ENCODE measurements around the gene RNF213.
A peak's percentile ranks its signal among the peaks of the same experiment; 100 is the strongest.

Gene RNF213

DNA sequence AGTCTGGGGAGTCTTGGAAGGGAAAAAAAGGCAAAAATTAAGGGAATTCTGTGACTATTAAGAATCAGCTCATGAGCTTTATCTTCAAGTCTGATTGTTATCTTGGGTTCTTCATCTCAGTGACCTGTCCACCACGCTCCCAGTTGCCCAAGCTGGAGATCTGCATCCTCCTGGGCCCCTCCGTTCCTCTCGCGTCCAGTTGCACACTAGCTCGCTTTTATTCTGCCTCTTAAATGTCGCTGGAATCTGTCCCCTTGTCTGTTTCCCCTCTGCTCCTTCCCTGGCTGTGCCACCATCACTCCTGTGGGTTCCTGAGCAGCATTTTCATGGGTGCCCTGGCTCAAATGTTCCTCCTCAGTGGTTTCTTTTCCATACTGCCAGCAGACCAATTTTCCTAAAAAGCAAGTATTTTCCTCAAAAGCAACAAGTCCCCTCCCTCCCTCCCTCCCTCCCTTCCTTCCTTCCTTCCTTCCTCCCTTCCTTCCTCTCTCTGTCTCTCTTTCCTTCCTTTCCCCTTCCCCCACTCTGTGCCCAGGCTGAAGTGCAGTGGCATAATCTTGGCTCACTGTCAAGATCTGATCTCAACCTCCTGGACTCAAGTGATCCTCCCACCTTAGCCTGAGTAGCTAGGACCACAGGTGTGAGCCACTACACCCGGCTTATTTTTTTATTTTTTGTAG is 155.7 kb downstream of the RNF213 start:
- DNase-seq (no peak), ATAC-seq (no peak)

DNA sequence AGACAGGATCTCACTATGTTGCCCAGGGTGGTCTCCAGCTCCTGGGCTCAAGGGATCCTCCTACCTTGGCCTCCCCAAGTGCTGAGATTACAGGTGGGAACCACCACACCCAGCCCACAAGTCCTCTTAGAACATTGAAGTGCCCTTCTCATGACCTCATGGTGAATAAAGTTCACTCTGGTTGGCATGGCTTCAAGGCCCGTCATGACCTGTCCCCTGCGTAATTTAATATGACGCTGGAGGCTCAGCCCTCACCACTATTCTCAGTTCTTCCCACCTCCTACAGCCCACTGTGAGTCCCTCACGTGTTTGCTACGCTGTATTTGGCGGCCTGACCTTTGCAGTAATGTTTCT is 156.3 kb downstream of the RNF213 start:
- DNase-seq (no peak), ATAC-seq (no peak)

- ATAC-seq (no peak), DNase-seq (no peak)
Observed at GRCh38 chr17:80418589-80418988, 157.9 kb downstream of the RNF213 start.

DNA sequence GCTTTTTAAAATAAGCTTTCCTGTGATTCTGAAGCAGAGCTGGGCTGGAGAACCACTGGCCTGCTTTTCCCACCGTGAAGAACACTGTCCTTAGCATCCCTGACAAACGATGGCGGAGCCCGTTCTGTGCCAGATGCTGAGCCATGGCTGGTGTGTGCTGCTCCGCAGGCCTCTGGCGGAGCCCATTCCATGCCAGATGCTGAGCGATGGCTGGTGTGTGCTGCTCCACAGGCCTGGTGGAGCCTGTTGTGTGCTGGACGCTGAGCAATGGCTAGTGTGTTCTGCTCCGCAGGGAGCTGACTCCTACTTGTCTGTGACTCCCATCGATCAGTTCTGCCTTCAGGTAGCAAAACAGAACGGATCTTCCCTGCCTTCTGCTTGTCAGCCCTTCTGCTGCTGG is 158.6 kb downstream of the RNF213 start:
- ATAC-seq: no peak
- DNase-seq: no peak

DNA sequence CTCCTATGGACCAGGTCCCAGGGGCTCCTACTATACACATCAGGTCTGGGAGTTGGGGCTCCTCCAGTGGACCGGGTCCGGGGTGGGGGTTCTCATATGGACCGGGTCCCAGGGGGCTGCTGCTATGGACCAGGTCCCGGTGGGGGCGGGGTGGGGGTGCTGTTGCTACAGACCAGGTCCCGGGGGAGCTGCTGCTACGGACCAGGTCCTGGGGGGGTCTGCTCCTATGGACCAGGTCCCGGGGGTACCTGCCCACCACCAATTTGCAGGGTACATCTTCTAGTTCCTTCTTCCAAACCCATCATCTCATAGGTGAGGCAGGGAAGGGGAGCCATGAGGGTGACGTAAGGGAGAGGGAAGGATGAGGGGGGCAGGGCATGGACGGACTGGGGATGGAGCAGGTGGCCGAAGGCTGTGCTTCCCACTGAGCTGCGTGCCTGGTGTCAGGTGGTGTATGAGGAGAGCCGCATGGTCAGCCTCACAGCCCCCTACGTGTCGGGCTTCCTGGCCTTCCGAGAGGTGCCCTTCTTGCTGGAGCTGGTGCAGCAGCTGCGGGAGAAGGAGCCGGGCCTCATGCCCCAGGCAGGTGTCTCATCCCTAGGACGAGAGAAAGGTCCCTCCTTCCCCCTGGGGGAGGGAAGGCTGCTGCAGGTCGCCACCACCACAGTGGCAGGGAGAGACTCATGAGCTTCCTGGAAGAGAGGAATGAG is 160.9 kb downstream of the RNF213 start:
- DNase-seq (no peak), ATAC-seq (no peak)

DNA sequence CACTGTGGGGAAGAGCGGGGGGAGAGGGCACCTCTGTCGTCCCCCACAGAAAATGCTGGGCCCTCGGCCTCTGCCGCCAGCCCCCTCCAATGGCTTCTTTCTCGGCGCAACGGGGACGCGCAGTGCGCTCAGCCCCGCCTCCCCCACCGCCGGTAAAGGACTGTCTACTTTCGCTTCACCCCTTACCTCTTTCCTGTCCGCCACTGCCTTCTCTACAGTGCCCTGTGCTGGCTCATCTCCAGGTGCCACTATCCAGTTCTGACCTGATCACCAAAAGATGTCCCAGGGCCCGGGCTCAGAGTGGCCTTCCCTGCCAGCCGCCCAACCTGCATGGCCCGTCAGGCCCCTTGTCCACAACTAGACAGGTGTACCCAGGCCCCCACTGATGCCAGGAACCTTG is 161.6 kb downstream of the RNF213 start:
- ATAC-seq (no peak), DNase-seq (no peak)

DNA sequence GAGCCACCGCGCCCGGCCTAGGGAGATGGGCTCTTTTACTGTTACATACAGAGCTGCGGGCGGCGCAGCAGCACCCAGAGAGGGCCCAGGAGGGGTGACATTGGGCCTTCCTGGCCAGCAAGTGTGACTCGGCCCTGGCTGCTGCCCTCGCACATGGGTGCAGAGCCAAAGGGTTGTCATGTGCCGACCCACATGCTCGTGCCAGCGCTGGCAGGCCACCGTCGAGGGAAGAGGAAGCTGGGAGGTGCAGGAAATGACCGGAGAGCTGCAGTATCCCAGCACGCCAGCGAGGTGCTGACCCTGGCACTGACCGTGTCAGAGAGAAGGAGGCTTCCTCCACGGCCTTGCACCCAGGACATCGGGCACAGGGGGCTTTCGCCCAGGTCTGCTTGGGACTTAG is 162.3 kb downstream of the RNF213 start:
- ATAC-seq (no peak), DNase-seq (no peak)

DNA sequence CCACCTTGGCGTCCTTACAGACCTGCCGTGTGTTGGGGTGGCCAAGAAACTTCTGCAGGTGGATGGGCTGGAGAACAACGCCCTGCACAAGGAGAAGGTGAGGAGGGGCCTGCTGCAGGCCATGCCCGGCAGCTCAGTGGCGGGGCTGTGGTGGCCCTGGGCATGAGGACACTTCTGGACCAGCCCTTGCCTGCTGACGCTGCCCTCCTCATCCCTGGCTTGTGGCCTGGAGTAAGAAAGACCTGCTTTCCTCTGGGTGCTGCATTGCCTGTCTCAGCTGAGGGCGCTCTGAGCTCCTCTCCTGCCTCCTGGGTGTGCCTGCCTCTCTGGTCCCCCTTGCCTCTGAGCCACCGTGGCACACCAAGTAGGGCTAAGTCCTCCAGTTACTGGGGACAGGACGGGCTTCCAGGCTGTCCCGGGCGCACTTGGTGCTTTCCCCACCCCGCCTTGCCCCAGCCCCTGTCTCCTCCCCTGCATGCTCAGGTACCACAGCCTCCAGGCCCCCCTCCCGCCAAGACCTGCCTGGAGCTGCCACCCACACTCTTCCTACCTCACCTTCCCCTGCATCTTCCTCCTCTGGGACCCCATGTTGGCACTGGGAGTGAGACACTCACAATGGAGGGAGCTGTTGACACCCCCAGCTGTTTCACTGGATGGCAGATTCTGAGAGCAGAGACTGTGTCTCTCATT is 163.0 kb downstream of the RNF213 start:
- no peak for ATAC-seq
- DNase-seq: no peak

GRCh38 chr17:80424261-80424660 is 163.6 kb downstream of the RNF213 start:
- no peak for DNase-seq
- no peak for ATAC-seq

DNA sequence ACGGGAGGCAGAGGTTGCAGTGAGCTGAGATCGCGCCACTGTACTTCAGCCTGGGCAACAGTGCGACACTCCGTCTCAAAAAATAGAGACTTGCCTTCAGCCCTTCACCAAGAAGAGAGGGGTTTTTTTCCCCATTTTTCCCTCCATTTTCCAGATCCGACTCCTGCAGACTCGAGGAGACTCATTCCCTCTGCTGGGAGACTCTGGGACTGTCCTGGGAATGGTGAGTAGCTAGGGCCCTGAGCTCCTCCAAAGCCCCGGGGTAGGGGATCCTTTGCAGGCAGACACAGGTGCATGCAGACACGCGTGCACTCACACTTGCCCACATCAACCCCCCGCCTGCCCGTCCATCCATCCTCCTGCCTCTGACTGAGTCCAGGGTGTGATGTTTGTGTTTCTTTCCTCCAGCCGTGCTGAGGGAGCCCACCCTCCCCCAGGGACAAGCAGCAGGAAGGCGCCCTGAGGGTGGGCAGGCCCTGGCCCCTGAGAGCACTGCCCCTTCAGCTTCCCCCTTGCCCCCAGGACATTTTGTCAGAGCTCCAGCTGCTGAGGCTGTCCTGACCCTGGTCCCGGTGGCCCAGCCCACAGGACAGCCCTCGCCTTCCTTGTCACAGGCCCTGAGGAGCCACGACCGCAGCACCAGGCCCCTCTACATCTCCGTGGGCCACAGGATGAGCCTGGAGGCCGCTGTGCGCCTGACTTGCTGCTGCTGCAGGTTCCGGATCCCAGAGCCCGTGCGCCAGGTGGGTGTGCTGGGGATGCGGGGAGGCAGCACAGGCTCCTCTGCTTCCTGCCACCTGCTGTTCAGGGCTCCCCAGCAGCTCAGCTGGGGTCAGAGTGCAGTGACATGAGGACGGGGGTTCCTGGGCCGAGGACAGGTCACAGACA is 164.5 kb downstream of the RNF213 start:
- DNase-seq (no peak), ATAC-seq (no peak)

DNA sequence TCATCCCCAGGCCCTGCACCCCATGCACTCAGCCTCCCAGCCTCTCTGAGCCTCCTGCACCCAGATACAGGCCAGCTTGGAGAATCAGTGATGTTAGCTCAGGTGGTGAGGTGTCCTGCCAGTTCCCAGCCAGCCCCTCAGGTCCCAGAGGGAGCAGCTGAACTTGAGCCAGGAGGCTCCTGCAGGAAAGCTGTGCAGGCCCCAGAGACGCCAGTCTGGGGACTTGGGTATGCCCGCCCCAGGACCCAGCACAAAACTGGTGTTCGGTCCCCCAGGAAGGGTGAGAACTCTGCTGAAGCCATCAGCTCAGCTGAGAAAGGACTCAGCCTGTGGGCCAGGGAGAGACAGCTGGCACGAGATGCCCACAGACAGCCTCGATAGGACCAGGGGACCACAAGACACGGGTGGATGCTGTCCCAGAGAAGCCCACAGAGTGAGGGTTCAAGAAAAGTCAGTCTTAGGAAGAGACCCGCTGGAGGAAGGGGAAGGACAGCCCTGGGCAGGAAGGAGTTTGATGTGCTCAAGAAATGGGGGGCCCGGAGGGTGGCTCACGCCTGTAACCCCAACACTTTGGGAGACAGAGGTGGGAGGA is 165.3 kb downstream of the RNF213 start:
- ATAC-seq: no peak
- DNase-seq: no peak

DNA sequence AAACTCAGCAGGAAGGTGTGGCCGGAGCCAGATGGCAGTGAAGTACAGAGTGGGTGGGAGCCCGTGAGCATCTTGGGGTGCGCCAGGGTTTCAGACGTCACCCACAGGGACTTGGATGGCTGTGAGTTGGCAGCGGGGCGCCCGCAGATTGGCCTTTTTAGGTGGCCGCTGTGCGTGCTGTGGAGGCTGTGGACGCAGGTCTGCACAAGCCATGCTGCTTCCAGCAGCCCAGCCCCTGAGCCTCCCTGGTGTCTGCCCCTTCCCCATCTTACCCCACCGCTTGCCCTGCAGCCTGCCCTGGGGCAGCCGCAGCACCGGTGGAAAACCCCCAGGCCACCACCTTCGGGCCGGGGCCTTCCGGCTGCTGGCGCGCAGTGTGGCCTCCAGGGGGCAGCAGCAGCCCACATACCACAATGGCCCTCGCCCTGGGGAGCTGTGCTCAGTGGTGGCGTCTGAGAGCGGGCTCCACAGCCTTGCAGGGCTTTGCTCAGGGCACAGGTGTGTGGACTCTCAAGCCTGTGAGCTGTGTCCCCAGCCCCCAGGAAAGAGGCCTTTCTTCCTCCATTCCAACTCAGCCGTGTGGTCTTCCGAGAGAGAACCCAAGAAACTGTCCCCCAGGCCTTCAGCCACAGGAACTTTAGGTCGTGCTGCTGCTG is 166.1 kb downstream of the RNF213 start:
- DNase-seq (peak; percentile 90), ATAC-seq (peak; percentile 93)

- DNase-seq (no peak), ATAC-seq (no peak)
Observed at GRCh38 chr17:80427366-80428282, 167.0 kb downstream of the RNF213 start.

DNA sequence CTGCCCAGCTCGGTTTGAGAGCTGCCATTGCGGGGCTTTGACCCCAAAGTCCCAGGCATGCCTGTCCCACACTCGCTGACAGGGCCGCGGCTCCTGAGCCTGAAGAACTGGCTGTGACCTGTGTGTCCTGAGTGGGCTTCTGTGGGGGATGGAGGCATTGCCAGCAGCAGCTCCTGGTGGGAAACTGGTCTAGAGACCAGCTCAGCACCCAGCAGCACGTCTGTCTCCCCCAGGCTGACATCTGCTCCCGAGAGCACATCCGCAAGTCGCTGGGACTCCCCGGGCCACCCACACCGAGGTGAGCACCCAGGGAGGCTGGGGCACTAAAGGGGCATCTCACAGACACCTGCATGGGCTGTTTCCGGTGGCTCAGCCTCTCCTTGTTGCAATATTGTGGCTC is 167.7 kb downstream of the RNF213 start:
- DNase-seq (no peak), ATAC-seq (no peak)

DNA sequence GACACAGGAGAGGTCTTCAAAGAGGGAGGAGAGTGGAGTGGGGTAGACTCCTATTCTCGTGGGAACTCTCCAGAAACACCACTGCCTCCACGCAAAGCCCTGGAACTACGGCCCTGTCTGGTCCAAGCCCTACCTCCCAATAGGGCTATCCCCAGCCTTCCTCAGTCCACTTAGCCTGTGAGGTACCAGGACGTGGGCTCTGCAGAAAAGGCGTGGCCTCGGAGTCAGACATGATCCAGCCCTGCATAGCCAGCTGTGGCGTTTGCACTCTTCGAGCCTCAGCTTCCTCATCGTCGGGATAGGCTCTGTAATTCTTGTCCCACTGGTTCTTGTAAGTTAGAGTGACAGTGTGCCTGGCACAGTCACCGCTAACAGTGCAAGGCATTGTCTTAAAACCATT is 168.1 kb downstream of the RNF213 start:
- DNase-seq (no peak), ATAC-seq (no peak)

- ATAC-seq (no peak), DNase-seq (no peak)
Observed at GRCh38 chr17:80429356-80430275, 169.0 kb downstream of the RNF213 start.

GRCh38 chr17:80430446-80431245 is 170.0 kb downstream of the RNF213 start:
- DNase-seq: no peak
- ATAC-seq: no peak
